HG03025 (cell line): ENCODE data around the gene ALDH8A1.

ENCODE experiments used
- ATAC-seq: cut with Tn5 transposase; IDR thresholded peaks from one replicate; pipeline ENCODE4 v1.9.1; 2021; ENCODE audit warnings: mild to moderate bottlenecking, moderate library complexity; ENCODE audit not compliant: unreplicated experiment, low FRiP score

Gene ALDH8A1

GRCh38 chr6:134951494-134952263 lies 1.8 kb upstream of the ALDH8A1 start:
- ATAC-seq, result no peak

- ATAC-seq, result no peak
These were observed 581 bp upstream of the ALDH8A1 start for GRCh38 chr6:134950482-134950881.

GRCh38 chr6:134948691-134949090 lies 1.2 kb downstream of the ALDH8A1 start:
- no peak for ATAC-seq

- no peak for ATAC-seq
These were observed 1.8 kb downstream of the ALDH8A1 start for GRCh38 chr6:134948142-134948541.

GRCh38 chr6:134945045-134945444 lies 4.9 kb downstream of the ALDH8A1 start:
- ATAC-seq, result no peak

DNA sequence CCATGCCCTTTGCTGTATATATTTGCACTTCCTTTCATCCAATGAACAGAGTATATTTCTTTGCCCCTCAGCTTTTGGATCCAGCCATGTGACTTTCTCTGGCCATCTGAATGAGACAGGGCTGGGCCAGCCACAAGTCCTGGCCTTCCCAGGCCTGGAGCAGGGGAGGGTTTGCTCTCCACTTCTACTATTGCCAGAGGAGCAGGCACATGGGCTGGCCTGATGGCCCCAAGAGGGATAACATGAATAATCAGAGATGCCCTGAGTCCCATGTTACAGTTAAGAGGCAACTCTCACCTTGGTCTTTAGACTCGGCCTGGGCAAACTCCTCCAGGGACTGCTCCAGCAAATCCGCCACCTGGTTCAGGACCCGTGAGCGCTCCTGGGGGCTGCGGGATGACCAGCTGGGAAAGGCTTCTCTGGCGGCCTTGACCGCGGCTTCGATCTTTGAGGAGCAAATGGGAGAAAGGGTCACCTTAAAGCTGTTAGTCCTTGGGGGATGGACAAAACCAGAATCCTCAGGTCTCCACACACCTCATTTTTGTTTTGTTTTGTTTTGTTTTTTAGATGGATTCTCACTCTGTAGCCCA lies 6.3 kb downstream of the ALDH8A1 start:
- ATAC-seq, result no peak

DNA sequence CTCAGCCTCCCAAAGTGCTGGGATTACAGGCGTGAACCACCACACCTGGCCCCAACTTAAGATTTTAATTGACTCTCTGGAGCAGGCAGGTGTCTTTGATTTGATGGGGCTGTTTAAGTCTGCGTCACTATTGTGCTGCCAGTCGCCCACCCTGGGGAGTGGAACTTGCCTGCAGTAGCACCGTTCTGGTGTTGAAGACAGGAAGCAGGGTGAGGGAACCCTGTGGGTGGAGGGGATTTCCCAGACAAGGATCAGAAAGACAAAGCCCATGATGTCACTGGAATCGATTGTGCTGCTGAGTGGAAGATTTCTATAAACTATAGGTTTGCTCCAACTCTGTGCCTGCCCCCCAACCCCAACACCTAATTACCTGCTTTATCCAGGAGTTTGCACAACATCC lies 11.0 kb downstream of the ALDH8A1 start:
- no peak for ATAC-seq

DNA sequence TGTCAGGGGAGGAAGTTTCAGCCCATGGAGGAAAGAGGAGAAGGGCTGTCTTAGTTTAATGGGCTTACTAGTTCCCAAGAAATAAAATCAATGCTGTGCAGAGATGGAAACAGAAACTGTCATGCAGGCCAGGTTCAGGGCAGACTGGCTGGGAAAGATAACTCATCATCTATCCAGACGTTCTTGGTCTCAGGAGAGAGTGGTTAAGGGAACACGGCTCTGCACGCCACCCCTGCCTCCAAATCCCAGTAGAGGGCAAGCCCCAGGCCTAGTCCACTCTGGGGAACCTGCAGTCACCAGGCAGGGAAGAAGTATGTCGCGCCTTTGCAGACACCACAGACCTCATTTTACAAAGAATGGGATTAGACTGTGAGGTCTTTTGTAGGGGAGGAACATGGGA lies 12.5 kb downstream of the ALDH8A1 start:
- no peak for ATAC-seq

- ATAC-seq, result no peak
These were observed 13.0 kb downstream of the ALDH8A1 start for GRCh38 chr6:134936931-134937330.

- no peak for ATAC-seq
These were observed 13.4 kb downstream of the ALDH8A1 start for GRCh38 chr6:134936476-134936875.

DNA sequence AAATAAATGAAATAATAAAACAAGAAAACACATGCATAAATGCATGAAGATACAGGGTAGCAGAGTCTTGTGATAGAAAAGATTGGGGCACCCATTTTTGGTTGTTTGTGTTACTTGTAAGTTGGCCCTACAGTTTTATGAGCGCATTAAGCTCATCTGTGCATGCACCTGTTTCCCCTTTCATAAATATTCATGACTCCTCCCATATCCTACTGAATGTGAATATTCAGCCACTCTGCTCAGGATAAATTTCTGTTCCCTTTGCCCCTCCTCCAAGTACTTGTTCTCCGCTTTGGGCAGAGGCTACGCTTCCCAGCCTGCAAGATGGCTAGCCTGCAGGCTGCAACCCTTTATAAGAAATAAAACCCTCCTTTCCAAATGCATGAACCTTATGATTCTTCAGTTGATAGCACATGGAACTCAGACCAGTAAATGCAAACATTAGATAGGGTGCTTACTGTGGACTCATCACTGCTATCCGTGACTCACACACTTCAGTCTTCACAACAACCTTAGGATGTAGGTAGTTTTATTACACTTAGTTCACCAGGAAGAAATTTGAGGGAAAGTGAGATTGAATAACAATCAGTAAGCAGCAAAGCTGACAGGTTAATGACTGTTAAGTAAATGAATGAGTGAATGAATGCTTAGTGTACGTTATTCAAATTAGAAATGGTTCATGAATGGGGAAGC lies 15.0 kb downstream of the ALDH8A1 start:
- ATAC-seq, result no peak

- ATAC-seq, result no peak
These were observed 17.1 kb downstream of the ALDH8A1 start for GRCh38 chr6:134932535-134933470.

DNA sequence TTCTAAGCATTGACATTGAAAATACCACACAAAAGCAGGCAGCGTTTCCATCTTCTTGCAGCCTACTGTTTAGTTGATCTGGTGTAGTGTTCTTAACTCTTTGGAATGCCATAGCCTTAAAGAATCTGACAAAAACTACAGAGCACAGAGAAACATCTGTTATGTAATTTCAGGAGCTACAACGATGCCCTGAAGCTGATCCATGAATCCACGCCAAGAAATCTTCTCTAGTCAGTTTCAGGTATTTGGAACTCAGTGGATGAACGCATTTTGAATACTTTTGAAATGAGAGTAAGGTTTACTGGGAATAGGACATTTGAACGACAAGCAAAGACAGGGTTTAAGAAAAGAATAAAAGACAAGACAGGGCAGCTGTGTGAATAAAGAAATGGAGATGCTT lies 17.8 kb downstream of the ALDH8A1 start:
- ATAC-seq, result no peak

- no peak for ATAC-seq
These were observed 19.4 kb downstream of the ALDH8A1 start for GRCh38 chr6:134930463-134930862.

- ATAC-seq, result no peak
These were observed 21.6 kb downstream of the ALDH8A1 start for GRCh38 chr6:134928151-134928900.

DNA sequence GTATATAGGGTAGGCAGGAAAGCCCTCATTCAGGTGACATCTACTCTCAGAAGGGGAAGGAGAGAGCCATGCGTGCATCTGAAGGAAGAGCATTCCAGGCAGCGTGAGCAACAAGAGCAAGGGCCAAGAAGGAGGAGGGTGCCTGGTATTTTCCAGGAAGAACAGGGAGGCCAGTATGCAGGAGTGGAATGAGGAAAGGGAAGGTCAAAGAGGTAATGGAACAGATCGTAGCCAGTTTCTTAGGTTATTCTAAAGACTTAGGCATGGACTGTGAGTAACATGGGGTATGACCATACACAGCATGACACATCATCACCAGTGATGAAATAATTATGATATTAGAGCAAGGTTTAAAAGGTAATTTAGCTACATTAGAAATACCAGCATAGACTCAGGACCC lies 24.1 kb downstream of the ALDH8A1 start:
- no peak for ATAC-seq

DNA sequence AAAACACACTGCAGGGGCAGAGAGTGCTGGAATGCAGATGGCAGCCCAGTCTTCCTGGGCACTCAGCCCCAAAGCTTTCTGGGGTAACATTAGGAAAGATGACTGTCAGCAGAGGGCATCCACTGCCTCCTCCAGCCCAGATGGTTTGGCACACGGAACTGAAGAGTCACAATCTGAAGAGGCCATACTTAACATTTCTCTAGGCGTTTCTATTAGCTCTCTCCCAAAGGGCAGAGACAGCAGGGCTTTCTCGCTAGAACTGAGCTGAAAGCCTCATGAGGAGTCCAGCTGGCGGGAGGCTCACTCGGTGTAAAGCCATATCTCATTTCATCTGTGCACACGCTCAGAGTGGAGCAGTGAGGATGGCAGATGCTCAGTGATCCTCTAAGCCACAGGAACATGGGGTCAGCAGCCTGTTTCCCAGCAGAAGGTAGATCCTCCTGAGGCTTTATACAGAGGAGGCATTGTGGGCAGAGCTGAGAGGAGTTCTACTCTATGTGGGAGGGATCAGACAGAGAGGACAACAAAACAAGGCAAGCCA lies 28.1 kb downstream of the ALDH8A1 start:
- ATAC-seq, result no peak

DNA sequence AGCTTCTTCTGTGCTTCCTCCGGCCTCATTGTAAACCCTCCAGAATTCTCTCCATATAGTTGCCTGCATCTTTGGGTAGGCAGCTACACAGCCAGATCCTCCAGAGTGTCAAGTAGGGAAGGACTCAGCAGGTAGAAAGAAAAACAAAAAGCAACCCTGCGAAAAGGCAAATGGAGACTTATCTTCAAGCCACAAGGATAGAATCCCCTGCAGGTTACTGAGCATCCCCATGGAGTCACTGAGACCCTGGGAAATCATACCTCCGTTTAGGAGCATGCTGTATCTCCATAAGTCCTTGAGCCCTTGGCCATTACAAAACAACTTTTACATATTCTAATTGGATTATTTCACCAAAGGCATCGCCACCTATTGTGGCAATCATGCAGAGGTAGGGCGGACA lies 28.6 kb downstream of the ALDH8A1 start:
- ATAC-seq, result no peak

DNA sequence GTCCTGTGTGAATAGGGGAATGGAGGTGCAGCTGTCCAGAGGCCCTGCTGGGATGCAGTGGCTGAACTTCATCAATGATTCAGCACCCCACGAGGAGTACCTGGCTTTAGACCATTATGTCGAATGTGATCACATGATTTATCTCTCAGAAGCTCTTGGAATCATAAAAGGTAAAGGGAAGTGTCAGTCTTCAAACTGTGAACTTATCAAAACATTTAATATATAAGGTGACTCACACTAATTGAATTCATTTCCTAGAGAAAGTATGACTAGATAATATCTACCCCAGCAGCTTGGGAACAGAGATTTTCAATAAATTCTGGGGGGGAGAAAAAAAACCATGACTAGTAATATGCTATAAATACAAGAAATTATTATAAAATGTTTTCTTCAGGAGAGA lies 29.5 kb downstream of the ALDH8A1 start:
- no peak for ATAC-seq
